Brain microvascular endothelial cell (primary cell): ENCODE measurements around the gene ZNF598.

Experiments
- DNase-seq: peaks from one replicate; pipeline ENCODE4 v3.0.0-alpha.2; 2020
- H3K27ac ChIP-seq: fragments of 250-450 bp; sonication (Bioruptor Pico); 2 replicates; pipeline ENCODE4 v1.5.1; 2020; ENCODE audit warnings: mild to moderate bottlenecking, moderate library complexity
- H3K27me3 ChIP-seq: fragments of 250-450 bp; sonication (Bioruptor Pico); replicated peaks from 2 replicates; pipeline ENCODE4 v1.5.1; 2020; ENCODE audit warnings: mild to moderate bottlenecking
- H3K36me3 ChIP-seq: fragments of 250-450 bp; sonication (Bioruptor Pico); replicated peaks from 2 replicates; pipeline ENCODE4 v1.5.1; 2020; ENCODE audit warnings: mild to moderate bottlenecking
- H3K4me3 ChIP-seq: 2 replicates; pipeline ENCODE4 v1.5.1; 2011; ENCODE audit warnings: low read depth, mild to moderate bottlenecking, control low read depth, low read length, moderate library complexity
- CTCF ChIP-seq: IDR thresholded peaks from 2 replicates; pipeline ENCODE4 v1.5.1; 2011; ENCODE audit warnings: low read depth, mild to moderate bottlenecking, moderate library complexity, low read length, control low read depth, inconsistent platforms; ENCODE audit errors: missing control alignments
- in situ Hi-C: cut with HindIII; loops from 2 replicates; pipeline ENCODE4 v1.10.0; 2017; ENCODE audit warnings: low sequenced_read_pairs, low pct_ligation_motif_present

The ZNF598 gene

GRCh38 chr16:2042986-2043666 is 33.5 kb upstream of the ZNF598 start:
- in situ Hi-C loops: no loop called here
- Histone ChIP-seq H3K4me3 (no peak overlapping the region), H3K27ac (no peak overlapping the region), H3K36me3 (peaks cover 5% of the 10 kb centered on the region), H3K27me3 (no peaks in the 10 kb centered on the region)
- no peak for DNase-seq
- no peak for TF ChIP-seq CTCF

GRCh38 chr16:2042171-2042985 is 32.8 kb upstream of the ZNF598 start:
- H3K4me3 ChIP-seq: no peak overlapping the region
- no peak for TF ChIP-seq CTCF
- no peak for DNase-seq
- H3K27me3 ChIP-seq: no peaks in the 10 kb centered on the region
- in situ Hi-C loops: no loop called here
- H3K36me3 ChIP-seq: peaks cover 5% of the 10 kb centered on the region
- H3K27ac ChIP-seq: no peak overlapping the region

- TF ChIP-seq CTCF: no peak
- no peak for DNase-seq
- H3K27me3 ChIP-seq: no peaks in the 10 kb centered on the region
- H3K4me3 ChIP-seq: no peak overlapping the region
- H3K36me3 ChIP-seq: peaks cover 18% of the 10 kb centered on the region
- H3K27ac ChIP-seq: no peak overlapping the region
- in situ Hi-C loops: no loop called here
Measured at GRCh38 chr16:2040787-2041522, 31.3 kb upstream of the ZNF598 start.

GRCh38 chr16:2040041-2040786 is 30.6 kb upstream of the ZNF598 start:
- no peak for TF ChIP-seq CTCF
- no peak for DNase-seq
- in situ Hi-C loops: no loop called here
- peak overlapping the region; percentile 33 for H3K27ac ChIP-seq
- H3K4me3 ChIP-seq: no peak overlapping the region
- H3K27me3 ChIP-seq: no peaks in the 10 kb centered on the region
- H3K36me3 ChIP-seq: peaks cover 18% of the 10 kb centered on the region

GRCh38 chr16:2039274-2040031 is 29.8 kb upstream of the ZNF598 start:
- DNase-seq: peak; percentile 65
- H3K36me3 ChIP-seq: peaks cover 18% of the 10 kb centered on the region
- H3K27me3 ChIP-seq: no peaks in the 10 kb centered on the region
- in situ Hi-C loops: loop anchor here (5.0 kb wide), 1 partner anchor 38 kb away; no protein-coding TSS in a partner anchor
- peak overlapping the region; percentile 33 for H3K27ac ChIP-seq
- H3K4me3 ChIP-seq: no peak overlapping the region
- TF ChIP-seq CTCF: no peak
